LNCaP clone FGC (cell line): ENCODE data around the gene ZNF200.
"Not testable (repeated sequence)": the region's sequence is repeated elsewhere in the genome, so short reads cannot be mapped to it uniquely, and the experiment has no call there.

Experiments used
- DNase-seq: peaks from one replicate; pipeline ENCODE4 v3.0.0-alpha.2; 2011; ENCODE audit warnings: low read depth
- H3K4me3 ChIP-seq: 2 replicates; pipeline ENCODE4 v1.5.1; 2011; ENCODE audit warnings: mild to moderate bottlenecking, low read depth, low read length, control low read depth
- CTCF ChIP-seq: IDR thresholded peaks from 2 replicates; pipeline ENCODE4 v1.5.1; 2012; ENCODE audit warnings: mild to moderate bottlenecking; ENCODE audit not compliant: control insufficient read depth, insufficient read depth; ENCODE audit errors: extremely low read depth

ZNF200 gene

GRCh38 chr16:3214904-3215600 lies 19.9 kb downstream of the ZNF200 start:
- no peak overlapping the region for H3K4me3 ChIP-seq
- no peak for TF ChIP-seq CTCF
- no peak for DNase-seq

- no peak overlapping the region for H3K4me3 ChIP-seq
- DNase-seq: no peak
- TF ChIP-seq CTCF: no peak
Measured at GRCh38 chr16:3212567-3212966, 22.4 kb downstream of the ZNF200 start.

GRCh38 chr16:3212006-3212405 lies 23.0 kb downstream of the ZNF200 start:
- TF ChIP-seq CTCF: no peak
- DNase-seq: no peak
- no peak overlapping the region for H3K4me3 ChIP-seq

- no peak for TF ChIP-seq CTCF
- no peak for DNase-seq
- no peak overlapping the region for H3K4me3 ChIP-seq
Measured at GRCh38 chr16:3207086-3207953, 27.6 kb downstream of the ZNF200 start.

GRCh38 chr16:3205939-3206338 lies 29.0 kb downstream of the ZNF200 start:
- not testable (repeated sequence) for H3K4me3 ChIP-seq, DNase-seq

- no peak for TF ChIP-seq CTCF
- H3K4me3 ChIP-seq: no peak overlapping the region
- DNase-seq: no peak
Measured at GRCh38 chr16:3202903-3203539, 31.9 kb downstream of the ZNF200 start.
